GM12801 (cell line): ENCODE measurements around the gene STIM1.

Experiments used
- TF ChIP-seq, protein P1 (sequence below): IDR thresholded peaks from one replicate; pipeline ENCODE4 v1.5.1; 2011; ENCODE audit warnings: control low read depth; ENCODE audit not compliant: insufficient read length; ENCODE audit errors: extremely low read depth

Gene STIM1

DNA sequence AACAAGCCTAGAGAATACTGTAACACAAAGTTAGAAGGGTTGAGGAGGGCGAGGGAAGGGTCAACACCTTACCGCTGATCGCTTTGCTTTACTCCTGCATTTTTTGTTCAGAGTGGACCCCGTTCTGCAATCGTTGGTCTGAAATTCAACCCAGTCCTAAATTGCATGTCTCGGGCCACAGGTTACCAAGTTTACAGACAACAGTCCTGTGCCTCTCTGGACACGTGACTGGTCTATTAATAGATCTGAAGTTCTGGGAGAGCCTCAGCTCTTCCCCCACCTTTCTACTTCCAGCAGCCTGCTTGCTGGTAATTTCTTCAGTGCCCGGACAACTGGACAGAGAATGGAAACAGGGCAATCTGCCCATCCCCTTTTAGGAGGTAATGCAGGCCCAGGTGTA, 74.2 kb downstream of the STIM1 start:
- TF ChIP-seq, protein P1, sequence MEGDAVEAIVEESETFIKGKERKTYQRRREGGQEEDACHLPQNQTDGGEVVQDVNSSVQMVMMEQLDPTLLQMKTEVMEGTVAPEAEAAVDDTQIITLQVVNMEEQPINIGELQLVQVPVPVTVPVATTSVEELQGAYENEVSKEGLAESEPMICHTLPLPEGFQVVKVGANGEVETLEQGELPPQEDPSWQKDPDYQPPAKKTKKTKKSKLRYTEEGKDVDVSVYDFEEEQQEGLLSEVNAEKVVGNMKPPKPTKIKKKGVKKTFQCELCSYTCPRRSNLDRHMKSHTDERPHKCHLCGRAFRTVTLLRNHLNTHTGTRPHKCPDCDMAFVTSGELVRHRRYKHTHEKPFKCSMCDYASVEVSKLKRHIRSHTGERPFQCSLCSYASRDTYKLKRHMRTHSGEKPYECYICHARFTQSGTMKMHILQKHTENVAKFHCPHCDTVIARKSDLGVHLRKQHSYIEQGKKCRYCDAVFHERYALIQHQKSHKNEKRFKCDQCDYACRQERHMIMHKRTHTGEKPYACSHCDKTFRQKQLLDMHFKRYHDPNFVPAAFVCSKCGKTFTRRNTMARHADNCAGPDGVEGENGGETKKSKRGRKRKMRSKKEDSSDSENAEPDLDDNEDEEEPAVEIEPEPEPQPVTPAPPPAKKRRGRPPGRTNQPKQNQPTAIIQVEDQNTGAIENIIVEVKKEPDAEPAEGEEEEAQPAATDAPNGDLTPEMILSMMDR: no peak

DNA sequence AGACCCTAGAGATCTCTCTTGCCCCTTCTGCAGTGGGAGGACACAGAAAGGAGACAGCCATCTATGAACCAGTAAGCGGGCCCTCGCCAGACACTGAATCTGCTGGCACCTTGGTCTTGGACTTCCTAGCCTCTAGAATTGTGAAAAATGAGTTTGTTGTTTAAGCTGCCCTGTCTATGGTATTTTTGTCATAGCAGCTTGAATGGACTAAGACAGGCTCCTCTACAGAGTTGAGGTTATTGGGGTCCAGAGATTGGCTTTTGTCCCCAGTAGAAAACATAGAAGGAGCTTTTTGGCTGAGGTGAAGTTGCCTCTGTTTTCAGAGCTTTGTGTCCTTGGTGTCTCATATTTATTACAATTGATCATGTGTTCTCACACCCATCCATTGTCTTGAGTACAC, 77.2 kb downstream of the STIM1 start:
- TF ChIP-seq, protein P1: no peak

DNA sequence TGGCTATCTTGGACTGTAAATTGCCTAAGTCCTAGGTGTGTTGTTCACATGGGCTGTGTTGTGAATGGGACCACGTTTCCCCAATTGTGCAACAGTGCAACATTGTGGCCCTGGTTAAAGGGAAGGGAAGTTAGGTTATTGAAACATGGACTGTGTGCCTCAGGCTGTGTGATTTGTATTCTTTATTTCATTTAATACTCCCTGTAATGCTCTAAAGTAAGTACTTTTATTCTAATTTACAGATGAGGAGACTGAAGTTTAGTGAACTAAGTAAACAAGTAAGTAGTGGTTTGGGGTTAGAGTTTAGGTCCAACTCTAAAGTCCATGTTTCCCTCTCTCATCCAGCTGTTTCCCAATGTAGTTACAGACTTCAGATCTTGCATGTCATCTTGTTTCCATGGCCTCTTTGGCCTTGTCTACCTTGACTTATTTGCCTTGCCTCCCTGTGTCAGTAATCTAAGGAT, 77.7 kb downstream of the STIM1 start:
- TF ChIP-seq, protein P1: no peak

DNA sequence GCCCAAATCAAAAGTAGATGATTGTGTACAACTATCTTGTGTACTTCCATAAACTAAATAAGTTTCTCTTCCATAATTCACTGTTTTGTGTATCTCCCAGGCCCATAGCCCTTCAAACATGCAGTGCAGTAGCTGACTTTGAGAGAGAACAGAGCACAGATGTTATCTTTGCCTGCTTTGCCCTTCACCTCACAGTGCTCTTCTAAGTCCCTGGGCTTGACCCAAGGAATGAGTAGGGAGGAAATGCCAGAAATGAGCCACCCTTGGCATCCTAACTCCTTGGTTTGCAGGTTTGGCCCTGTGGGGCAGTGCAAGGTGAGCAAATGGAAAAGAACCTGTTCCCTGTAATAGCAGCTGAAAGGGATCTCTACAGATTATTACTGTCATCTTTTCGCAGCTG, 79.2 kb downstream of the STIM1 start:
- TF ChIP-seq, protein P1: no peak

DNA sequence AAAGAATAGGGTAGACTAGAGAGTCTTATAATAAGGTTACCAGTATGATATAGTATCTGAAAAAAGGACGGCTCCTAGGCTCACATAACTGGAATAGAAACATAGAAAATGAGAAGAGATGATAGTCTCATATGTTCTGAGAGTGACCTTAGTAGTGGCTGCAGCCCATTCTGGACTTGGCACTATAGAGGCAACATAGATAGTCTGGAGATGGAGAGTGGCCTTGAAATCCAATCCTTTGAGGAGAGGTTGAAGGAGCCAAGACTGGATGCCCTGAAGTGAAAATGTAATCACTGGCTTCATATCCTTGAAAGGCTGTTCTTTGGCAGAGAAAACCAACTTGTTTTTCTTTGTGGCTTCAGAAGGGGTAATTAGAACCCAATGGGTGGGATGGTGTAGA, 81.1 kb downstream of the STIM1 start:
- TF ChIP-seq, protein P1: no peak

DNA sequence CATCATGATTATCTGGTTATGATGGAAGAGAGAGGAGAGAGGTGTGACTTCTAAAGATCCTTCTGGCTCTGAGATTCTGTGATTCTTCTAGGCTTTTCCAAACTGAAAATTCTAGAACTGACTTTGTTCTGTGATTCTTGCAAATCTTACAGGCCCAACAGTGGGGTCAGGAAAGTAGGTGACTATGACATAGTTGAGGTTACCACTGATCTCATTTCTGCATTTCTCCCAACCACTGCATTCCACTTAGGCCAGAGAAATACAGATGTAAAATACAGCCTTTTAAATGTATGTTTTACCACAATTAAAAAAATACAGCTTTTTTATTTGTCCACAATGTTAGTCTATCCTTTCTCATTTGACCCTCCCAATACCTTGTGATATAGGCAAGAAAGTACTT, 83.7 kb downstream of the STIM1 start:
- TF ChIP-seq, protein P1: no peak

DNA sequence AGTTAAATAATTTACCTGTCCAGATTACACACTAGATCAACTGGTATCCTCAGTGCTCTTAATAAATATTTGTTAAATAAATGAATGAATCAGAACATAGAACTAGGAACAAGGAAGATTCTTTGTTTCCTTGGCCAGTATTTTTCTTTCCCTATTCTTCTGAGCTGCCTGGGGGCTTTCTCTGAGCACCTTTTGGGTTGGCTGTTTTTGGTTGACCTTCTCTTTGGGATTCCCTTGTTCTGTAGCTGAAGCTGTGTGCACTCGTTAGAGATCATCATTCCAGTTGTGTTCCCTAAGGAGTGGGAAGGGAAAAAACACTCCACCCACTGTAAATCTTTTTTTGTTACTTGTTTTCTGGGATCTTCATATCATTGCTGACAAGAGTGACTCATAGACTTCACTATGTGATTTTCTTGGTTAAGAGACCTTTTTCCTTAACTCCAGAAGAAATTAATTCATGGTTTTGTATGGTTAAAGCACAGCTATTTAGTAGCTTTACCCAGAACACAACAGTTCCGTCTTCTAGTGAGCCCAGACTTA, 84.3 kb downstream of the STIM1 start:
- TF ChIP-seq, protein P1: no peak
